ENCODE data around the gene ZBTB20.

- TF ChIP-seq CTCF (IDR thresholded peaks at IDR 0.05), result no peak
- no peak for TF ChIP-seq POLR2AphosphoS5 (IDR thresholded peaks at IDR 0.05)
Observed at GRCh38 chr3:114525278-114525677, 621.8 kb downstream of the ZBTB20 start.
